AG04449 (cell line): Measurements from ENCODE around the gene PDE1A.

ENCODE experiments used
- CTCF ChIA-PET: fragments of 350-600 bp; formaldehyde crosslinking; extraction: SDS; loops from one replicate; lab custom pipeline; 2021; ENCODE audit warnings: antibody characterized with exemption; lab: Yijun Ruan, JAX
- POLR2A ChIA-PET: fragments of 400-600, 350-600 bp; formaldehyde crosslinking; extraction: SDS; loops from one replicate; lab custom pipeline; 2020; ENCODE audit warnings: antibody characterized with exemption, inconsistent platforms; lab: Yijun Ruan, JAX
- DNase-seq: peaks from one replicate; pipeline ENCODE4 v3.0.0-alpha.2; 2010; ENCODE audit warnings: low read depth, low spot score
- H3K4me3 ChIP-seq: 2 replicates; pipeline ENCODE4 v1.5.1; 2011; ENCODE audit warnings: low read depth, mild to moderate bottlenecking, control low read depth, low read length
- TF ChIP-seq, protein P1 (sequence below): IDR thresholded peaks from one replicate; pipeline ENCODE4 v1.5.1; 2011; ENCODE audit warnings: mild to moderate bottlenecking, moderate library complexity, low read length, control low read depth, inconsistent platforms; ENCODE audit not compliant: insufficient read depth; ENCODE audit errors: missing control alignments

PDE1A gene

DNA sequence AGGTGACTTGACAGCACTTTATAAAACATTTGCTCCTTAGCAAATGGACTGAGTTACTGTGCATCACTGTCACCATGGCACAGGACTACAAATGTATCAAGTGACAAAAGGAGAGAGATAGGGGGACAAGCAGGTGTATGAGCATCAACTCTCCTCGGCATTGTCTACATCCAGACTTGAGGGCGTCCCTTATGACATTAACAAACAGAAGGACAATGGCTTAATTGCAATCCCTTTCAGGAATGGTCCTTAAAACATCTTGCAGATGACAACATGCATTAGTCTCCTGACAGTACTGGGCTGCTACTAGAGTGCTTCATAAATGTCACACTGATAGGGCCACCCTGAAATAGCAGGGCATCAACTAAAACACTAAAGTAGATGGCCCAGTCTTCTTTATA lies 198.8 kb downstream of the PDE1A start:
- CTCF ChIA-PET: interaction anchor here (1.0 to 1.2 kb wide), 2 partner anchors 12 to 421 kb away, joined by 3 read pairs; no protein-coding TSS in a partner anchor
- no peak overlapping the region for H3K4me3 ChIP-seq
- POLR2A ChIA-PET: no interaction called here
- TF ChIP-seq, protein P1, sequence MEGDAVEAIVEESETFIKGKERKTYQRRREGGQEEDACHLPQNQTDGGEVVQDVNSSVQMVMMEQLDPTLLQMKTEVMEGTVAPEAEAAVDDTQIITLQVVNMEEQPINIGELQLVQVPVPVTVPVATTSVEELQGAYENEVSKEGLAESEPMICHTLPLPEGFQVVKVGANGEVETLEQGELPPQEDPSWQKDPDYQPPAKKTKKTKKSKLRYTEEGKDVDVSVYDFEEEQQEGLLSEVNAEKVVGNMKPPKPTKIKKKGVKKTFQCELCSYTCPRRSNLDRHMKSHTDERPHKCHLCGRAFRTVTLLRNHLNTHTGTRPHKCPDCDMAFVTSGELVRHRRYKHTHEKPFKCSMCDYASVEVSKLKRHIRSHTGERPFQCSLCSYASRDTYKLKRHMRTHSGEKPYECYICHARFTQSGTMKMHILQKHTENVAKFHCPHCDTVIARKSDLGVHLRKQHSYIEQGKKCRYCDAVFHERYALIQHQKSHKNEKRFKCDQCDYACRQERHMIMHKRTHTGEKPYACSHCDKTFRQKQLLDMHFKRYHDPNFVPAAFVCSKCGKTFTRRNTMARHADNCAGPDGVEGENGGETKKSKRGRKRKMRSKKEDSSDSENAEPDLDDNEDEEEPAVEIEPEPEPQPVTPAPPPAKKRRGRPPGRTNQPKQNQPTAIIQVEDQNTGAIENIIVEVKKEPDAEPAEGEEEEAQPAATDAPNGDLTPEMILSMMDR: no peak
- no peak for DNase-seq

DNA sequence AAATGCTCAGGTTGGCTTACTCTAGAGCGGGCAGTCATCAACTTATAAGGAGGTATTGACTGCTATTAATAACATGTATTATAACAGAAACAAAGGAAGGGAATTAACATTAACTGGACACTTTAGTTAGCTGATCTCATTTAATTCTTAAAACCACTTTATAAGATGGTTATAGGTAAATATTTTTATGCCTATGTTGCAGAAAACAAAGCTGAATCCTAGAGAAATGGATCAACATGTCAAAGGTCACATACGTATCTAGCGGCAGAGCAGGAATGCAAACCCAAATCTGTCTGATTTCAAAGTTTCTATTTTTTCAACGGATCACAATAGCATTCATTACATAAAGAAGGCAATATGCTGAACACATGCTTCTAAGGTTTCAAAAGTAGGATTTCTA lies 200.0 kb downstream of the PDE1A start:
- ChIA-PET CTCF (interaction anchor here (0.6 to 2.1 kb wide), 3 partner anchors 14 to 440 kb away, joined by 3 to 10 read pairs (median 7); no protein-coding TSS in a partner anchor), POLR2A (no interaction called here)
- H3K4me3 ChIP-seq: no peak overlapping the region
- TF ChIP-seq, protein P1: no peak
- no peak for DNase-seq

DNA sequence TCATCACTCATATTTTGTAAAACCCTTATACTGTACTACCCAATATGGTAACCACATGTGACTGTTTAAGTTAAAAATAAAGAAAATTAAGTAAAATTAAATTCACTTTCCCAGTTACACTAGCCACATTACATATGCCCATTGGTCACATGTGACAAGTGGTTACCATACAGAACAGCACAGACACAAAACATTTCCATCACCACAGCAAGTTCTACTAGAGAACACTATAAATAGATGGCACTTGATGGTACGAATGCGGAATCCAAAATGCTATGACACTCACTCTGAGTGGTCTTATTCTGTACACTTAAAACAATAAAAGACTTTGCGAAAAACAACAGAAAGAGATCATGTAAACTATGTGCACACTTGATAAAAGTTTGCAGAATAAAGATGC lies 202.2 kb downstream of the PDE1A start:
- CTCF ChIA-PET: no interaction called here
- POLR2A ChIA-PET: no interaction called here
- TF ChIP-seq, protein P1: no peak
- DNase-seq: no peak
- H3K4me3 ChIP-seq: no peak overlapping the region

DNA sequence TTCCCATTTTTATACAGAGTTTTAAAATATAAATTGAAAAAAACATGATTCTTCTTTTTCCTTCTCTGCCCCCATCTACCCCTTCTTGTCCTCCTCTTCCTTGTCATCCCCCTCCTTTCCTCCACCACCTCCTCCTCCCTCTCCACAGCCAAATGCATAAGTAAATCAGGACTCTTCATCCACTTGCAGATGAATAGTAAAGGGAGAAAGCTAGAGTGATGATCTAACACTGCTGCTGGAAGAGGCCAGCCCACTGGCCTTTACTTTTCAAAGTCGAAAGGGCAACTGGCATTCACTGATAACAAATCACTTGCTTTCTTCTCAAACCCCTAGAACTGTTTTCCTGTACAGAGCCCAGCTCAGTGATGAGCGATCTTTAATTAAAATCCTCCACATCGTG lies 205.8 kb downstream of the PDE1A start:
- ChIA-PET CTCF (no interaction called here), POLR2A (no interaction called here)
- H3K4me3 ChIP-seq: no peak overlapping the region
- no peak for DNase-seq
- TF ChIP-seq, protein P1: no peak

DNA sequence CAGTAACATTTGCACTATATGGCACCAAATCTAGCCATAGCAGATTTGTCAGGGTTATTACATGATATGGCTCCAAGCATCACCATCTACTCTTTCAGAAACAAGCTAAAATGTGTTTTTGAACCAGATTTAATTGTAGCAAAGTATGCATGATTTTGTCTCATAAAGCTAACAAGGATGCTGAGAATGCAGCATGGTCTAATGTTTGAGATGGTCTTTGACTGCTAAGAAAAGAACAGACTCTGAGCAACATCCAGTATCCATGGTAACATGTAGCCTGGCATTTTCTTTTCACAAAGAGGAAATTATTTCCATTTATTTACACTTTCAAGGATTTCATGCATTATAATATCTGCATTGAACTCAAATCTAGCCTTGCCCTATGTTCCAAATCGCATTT lies 206.5 kb downstream of the PDE1A start:
- DNase-seq: no peak
- POLR2A ChIA-PET: no interaction called here
- no peak overlapping the region for H3K4me3 ChIP-seq
- TF ChIP-seq, protein P1: no peak
- CTCF ChIA-PET: no interaction called here

DNA sequence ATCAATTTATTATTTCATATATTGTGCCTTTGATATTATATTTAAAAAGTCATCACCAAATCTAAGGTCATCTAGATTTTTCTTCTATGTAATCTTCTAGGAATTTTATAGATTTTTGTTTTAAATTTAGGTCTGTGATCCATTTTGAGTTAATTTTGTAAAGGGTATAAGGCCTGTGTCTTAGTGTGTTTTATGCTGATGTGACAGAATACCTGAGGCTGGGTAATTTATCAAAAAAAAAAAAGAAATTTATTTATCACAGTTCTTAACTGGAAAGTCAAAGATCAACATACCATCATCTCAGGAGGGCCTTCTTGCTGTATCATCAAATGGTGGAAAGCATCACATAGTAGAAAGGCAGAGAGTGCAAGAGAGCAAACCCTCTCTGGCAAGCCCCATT lies 216.2 kb downstream of the PDE1A start:
- TF ChIP-seq, protein P1: no peak
- ChIA-PET CTCF (no interaction called here), POLR2A (no interaction called here)
- DNase-seq: no peak
- no peak overlapping the region for H3K4me3 ChIP-seq
